Measurements from ENCODE around the gene RC3H2. TPM values are rescaled to one million over a fixed set of nuclear protein-coding genes. Genes with fewer than 3 reads are reported as not detected.
"Not testable (repeated sequence)": the region's sequence is repeated elsewhere in the genome, so short reads cannot be mapped to it uniquely, and the experiment has no call there.

RC3H2 gene
- total RNA-seq, 5 donors from 2014 or later (not counting 1 experiment from before 2014, with no cell fraction given) = 45.3 to 76.0 (median 59.8) TPM

DNA sequence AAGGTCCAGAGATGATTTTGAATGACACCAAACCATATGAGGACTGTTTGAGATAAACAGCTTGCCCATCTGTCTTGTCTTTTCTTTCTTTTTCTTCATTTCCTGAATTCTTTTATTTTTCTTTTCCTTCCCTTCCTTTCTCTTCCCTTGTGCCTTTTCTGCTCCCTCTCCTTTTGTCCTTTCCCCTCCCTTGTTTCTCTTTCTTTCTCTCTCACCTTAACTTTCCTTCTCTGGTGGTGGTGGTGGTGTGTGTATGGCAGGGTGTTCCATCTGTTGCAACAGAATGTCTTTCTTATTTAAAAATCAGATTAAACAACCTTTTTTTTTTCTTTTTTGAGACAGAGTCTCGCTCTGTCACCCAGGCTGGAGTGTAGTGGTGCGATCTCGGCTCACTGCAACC is 73.0 kb downstream of the RC3H2 start:
- H3K4me1 Mint-ChIP-seq = peaks cover 19 to 24% (median 22%) of the 10 kb centered on the region in 3 donors
- H3K9me3 Mint-ChIP-seq = no peaks in the 10 kb centered on the region
- no peaks in the 10 kb centered on the region for H3K27me3 Mint-ChIP-seq
- ChIA-PET CTCF (no interaction called here), POLR2A (no interaction called here)
- H3K27ac ChIP-seq (ENCODE audit: low read length) = no peak overlapping the region
- DNase-seq (no peak), ATAC-seq (replicated peaks in 1 of 4) (no peak)
- no peaks in the 10 kb centered on the region for H3K36me3 Mint-ChIP-seq
- H3K4me3 Mint-ChIP-seq = no peak overlapping the region
- H3K27me3 ChIP-seq (replicated peaks in 1 of 2; ENCODE audit: control insufficient read depth in 2 of 2, extremely low read depth in 1 of 2, insufficient read depth in 2 of 2, low read length in 1 of 2) = no peaks in the 10 kb centered on the region
- WGBS (ENCODE audit: insufficient coverage) = 80% methylated on average over 2 of the region's 3 CpGs
- H3K4me3 ChIP-seq (ENCODE audit: control insufficient read depth in 1 of 2, extremely low read depth in 1 of 2, low read length in 1 of 2) = no peak overlapping the region
- no peak overlapping the region for H3K27ac Mint-ChIP-seq
- H3K36me3 ChIP-seq (ENCODE audit: control insufficient read depth in 2 of 2, extremely low read depth in 1 of 2, insufficient read depth in 1 of 2, low read length in 1 of 2) = no peaks in the 10 kb centered on the region
- peaks cover 9 to 25% of the 10 kb centered on the region in 2 experiments for H3K4me1 ChIP-seq (ENCODE audit: control insufficient read depth in 1 of 2, extremely low read depth in 1 of 2, insufficient read depth in 2 of 2, low read length in 2 of 2)
- H3K9me3 ChIP-seq = no peaks in the 10 kb centered on the region

- H3K27ac ChIP-seq (ENCODE audit: low read length) = peak overlapping the region; percentile 87
- H3K4me1 Mint-ChIP-seq = peaks cover 34 to 37% (median 35%) of the 10 kb centered on the region in 3 donors
- ATAC-seq (replicated peaks in 1 of 4) = not testable (repeated sequence)
Observed at GRCh38 chr9:122828965-122829284, 76.2 kb downstream of the RC3H2 start.

DNA sequence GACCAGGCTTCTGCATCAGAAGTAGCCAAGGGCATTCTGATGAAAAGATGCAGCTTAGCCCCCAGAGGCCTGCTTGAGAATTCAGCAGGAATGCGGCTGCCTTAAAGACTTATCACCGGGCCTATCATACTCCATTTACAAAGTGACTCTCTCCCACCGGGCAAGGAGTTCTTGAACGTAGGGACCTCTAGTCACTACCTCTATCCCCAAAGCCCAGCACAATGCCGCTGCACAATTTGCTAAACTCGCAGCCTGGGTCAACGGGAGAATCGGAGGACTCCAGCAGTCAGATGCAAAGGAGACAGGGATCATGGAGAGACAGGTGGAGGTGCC is 77.4 kb downstream of the RC3H2 start:
- Mint-ChIP-seq H3K27ac (peak overlapping the region; percentile 95 to 97), H3K9me3 (no peaks in the 10 kb centered on the region), H3K36me3 (peaks cover 12% of the 10 kb centered on the region), H3K27me3 (no peaks in the 10 kb centered on the region), H3K4me3 (peak overlapping the region; percentile 98 to 99 (median 99)), H3K4me1 (peaks cover 41 to 44% (median 42%) of the 10 kb centered on the region in 3 donors)
- ChIA-PET POLR2A (interaction anchor here in 1 of 2 donors (0.6 kb wide), 1 partner anchor 381 kb away, joined by 3 read pairs; no protein-coding TSS in a partner anchor), CTCF (interaction anchor here in 1 of 2 donors (0.6 to 1.2 kb wide), 3 partner anchors 17 to 1893 kb away, joined by 3 read pairs; partner anchors contain the start of gene RABGAP1)
- 4% methylated on average over 5 of the region's 8 CpGs for WGBS (ENCODE audit: insufficient coverage)
- H3K9me3 ChIP-seq = no peaks in the 10 kb centered on the region
- DNase-seq (no peak), ATAC-seq (replicated peaks in 1 of 4) (peak in 3 of 4 experiments; percentile 2 to 4 (median 2))
- H3K27ac ChIP-seq (ENCODE audit: low read length) = peak overlapping the region; percentile 87
- peaks cover 9 to 30% of the 10 kb centered on the region in 2 experiments for H3K4me1 ChIP-seq (ENCODE audit: control insufficient read depth in 1 of 2, extremely low read depth in 1 of 2, insufficient read depth in 2 of 2, low read length in 2 of 2)
- peaks cover 0 to 23% of the 10 kb centered on the region in 2 donors for H3K36me3 ChIP-seq (ENCODE audit: control insufficient read depth in 2 of 2, extremely low read depth in 1 of 2, insufficient read depth in 1 of 2, low read length in 1 of 2)
- H3K4me3 ChIP-seq (ENCODE audit: control insufficient read depth in 1 of 2, extremely low read depth in 1 of 2, low read length in 1 of 2) = peak overlapping the region; percentile 90 to 100
- H3K27me3 ChIP-seq (replicated peaks in 1 of 2; ENCODE audit: control insufficient read depth in 2 of 2, extremely low read depth in 1 of 2, insufficient read depth in 2 of 2, low read length in 1 of 2) = no peaks in the 10 kb centered on the region

More at GRCh38 chr9:122828965-122829284, 76.2 kb downstream of the RC3H2 start:
- H3K9me3 Mint-ChIP-seq; POLR2A ChIA-PET; H3K36me3 Mint-ChIP-seq; H3K27me3 Mint-ChIP-seq; H3K9me3 ChIP-seq; H3K27me3 ChIP-seq (replicated peaks in 1 of 2; ENCODE audit: control insufficient read depth in 2 of 2, extremely low read depth in 1 of 2, insufficient read depth in 2 of 2, low read length in 1 of 2); DNase-seq: not testable (repeated sequence)
- H3K27ac Mint-ChIP-seq = peak overlapping the region; percentile 95 to 97
- Histone ChIP-seq H3K4me3 (ENCODE audit: control insufficient read depth in 1 of 2, extremely low read depth in 1 of 2, low read length in 1 of 2) (peak overlapping the region; percentile 90 to 100), H3K4me1 (ENCODE audit: control insufficient read depth in 1 of 2, extremely low read depth in 1 of 2, insufficient read depth in 2 of 2, low read length in 2 of 2) (peaks cover 9 to 30% of the 10 kb centered on the region in 2 experiments), H3K36me3 (ENCODE audit: control insufficient read depth in 2 of 2, extremely low read depth in 1 of 2, insufficient read depth in 1 of 2, low read length in 1 of 2) (peaks cover 0 to 16% of the 10 kb centered on the region in 2 donors)
- 26% methylated on average over 6 of the region's 18 CpGs for WGBS (ENCODE audit: insufficient coverage)
- CTCF ChIA-PET = interaction anchor here in 1 of 2 donors (0.9 to 1.2 kb wide), 2 partner anchors 20 to 112 kb away, joined by 3 read pairs; partner anchors contain the start of gene RABGAP1
- H3K4me3 Mint-ChIP-seq = peak overlapping the region; percentile 98 to 99 (median 99)

GRCh38 chr9:122822938-122823337 is 82.2 kb downstream of the RC3H2 start:
- Histone ChIP-seq H3K36me3 (ENCODE audit: control insufficient read depth in 2 of 2, extremely low read depth in 1 of 2, insufficient read depth in 1 of 2, low read length in 1 of 2) (peaks cover 0 to 51% of the 10 kb centered on the region in 2 donors), H3K9me3 (no peaks in the 10 kb centered on the region), H3K4me1 (ENCODE audit: control insufficient read depth in 1 of 2, extremely low read depth in 1 of 2, insufficient read depth in 2 of 2, low read length in 2 of 2) (peaks cover 9 to 34% of the 10 kb centered on the region in 2 experiments), H3K27ac (ENCODE audit: low read length) (no peak overlapping the region), H3K4me3 (ENCODE audit: control insufficient read depth in 1 of 2, extremely low read depth in 1 of 2, low read length in 1 of 2) (no peak overlapping the region), H3K27me3 (replicated peaks in 1 of 2; ENCODE audit: control insufficient read depth in 2 of 2, extremely low read depth in 1 of 2, insufficient read depth in 2 of 2, low read length in 1 of 2) (no peaks in the 10 kb centered on the region)
- Mint-ChIP-seq H3K9me3 (no peaks in the 10 kb centered on the region), H3K4me1 (peaks cover 63 to 71% (median 69%) of the 10 kb centered on the region in 3 donors), H3K4me3 (no peak overlapping the region), H3K27ac (peak overlapping the region; percentile 36 to 47), H3K36me3 (peaks cover 39% of the 10 kb centered on the region), H3K27me3 (no peaks in the 10 kb centered on the region)
- CTCF ChIA-PET = no interaction called here
- DNase-seq (no peak), ATAC-seq (replicated peaks in 1 of 4) (no peak)
- WGBS (ENCODE audit: insufficient coverage) = no CpG with 5 or more reads among the region's 4 CpGs
- POLR2A ChIA-PET = no interaction called here

DNA sequence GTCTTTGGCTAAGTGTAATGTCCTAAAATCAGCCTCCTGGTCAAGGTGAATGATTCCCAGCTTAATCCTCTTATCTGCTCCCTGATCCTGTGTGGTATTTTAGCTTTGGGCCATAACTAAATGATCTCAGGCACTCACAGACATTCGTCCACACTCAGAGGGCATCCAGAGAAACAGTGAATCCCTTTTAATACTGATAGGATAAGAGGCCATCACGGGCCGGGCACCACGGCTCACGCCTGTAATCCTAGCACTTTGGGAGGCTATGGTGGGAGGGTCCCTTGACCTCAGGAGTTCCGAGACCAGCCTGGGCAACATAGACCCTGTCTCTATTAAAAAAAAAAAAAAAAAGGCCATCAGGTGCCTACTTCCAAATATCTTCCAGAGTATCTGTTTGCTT is 83.1 kb downstream of the RC3H2 start:
- no peaks in the 10 kb centered on the region for H3K27me3 ChIP-seq (replicated peaks in 1 of 2; ENCODE audit: control insufficient read depth in 2 of 2, extremely low read depth in 1 of 2, insufficient read depth in 2 of 2, low read length in 1 of 2)
- ChIA-PET CTCF (interaction anchor here in 1 of 2 donors (0.6 kb wide), 1 partner anchor 289 kb away, joined by 3 read pairs; no protein-coding TSS in a partner anchor), POLR2A (no interaction called here)
- peaks cover 6 to 26% of the 10 kb centered on the region in 2 experiments for H3K4me1 ChIP-seq (ENCODE audit: control insufficient read depth in 1 of 2, extremely low read depth in 1 of 2, insufficient read depth in 2 of 2, low read length in 2 of 2)
- DNase-seq = no peak
- Mint-ChIP-seq H3K27ac (peak overlapping the region; percentile 76 to 82), H3K4me1 (peaks cover 54 to 68% (median 65%) of the 10 kb centered on the region in 3 donors), H3K27me3 (no peaks in the 10 kb centered on the region), H3K36me3 (peaks cover 39% of the 10 kb centered on the region), H3K4me3 (no peak overlapping the region), H3K9me3 (no peaks in the 10 kb centered on the region)
- ATAC-seq (replicated peaks in 1 of 4) = no peak
- no CpG with 5 or more reads among the region's 6 CpGs for WGBS (ENCODE audit: insufficient coverage)
- H3K27ac ChIP-seq (ENCODE audit: low read length) = no peak overlapping the region
- H3K9me3 ChIP-seq = no peaks in the 10 kb centered on the region
- no peak overlapping the region for H3K4me3 ChIP-seq (ENCODE audit: control insufficient read depth in 1 of 2, extremely low read depth in 1 of 2, low read length in 1 of 2)
- H3K36me3 ChIP-seq (ENCODE audit: control insufficient read depth in 2 of 2, extremely low read depth in 1 of 2, insufficient read depth in 1 of 2, low read length in 1 of 2) = peaks cover 0 to 54% of the 10 kb centered on the region in 2 donors

DNA sequence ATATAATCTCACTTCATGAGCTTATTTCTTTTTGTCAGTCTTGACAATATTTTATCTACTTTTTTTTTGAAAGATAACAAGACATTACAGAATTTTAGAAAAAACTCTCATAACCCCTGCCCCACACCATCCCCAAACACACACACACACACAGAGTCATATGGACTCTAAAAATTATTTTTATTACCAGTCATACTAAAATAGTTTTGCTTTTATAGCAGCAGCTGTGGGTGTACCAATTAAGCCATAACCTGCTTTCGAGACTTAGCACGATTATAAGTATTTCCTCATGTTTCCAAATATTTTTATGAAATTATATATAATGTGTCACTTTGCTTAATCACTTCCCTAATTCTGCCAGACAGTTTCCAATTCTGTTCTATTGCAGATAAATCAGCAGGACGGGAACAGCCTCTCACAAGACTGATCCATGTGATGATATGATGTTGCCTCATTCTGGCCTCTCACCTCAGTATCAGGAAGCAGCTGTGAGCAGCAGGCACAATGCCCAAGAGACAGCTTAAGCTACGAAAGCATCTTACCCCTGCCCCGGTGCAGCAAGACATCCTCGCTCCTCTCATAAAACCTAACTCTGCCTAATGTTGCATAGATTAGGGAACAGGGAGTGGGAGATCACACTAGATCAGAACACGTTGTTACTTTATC is 83.7 kb downstream of the RC3H2 start:
- ATAC-seq (replicated peaks in 1 of 4) (no peak), DNase-seq (no peak)
- POLR2A ChIA-PET = interaction anchor here in 1 of 2 donors (0.6 kb wide), 1 partner anchor 358 kb away, joined by 3 read pairs; no protein-coding TSS in a partner anchor
- no peaks in the 10 kb centered on the region for H3K9me3 Mint-ChIP-seq
- Histone ChIP-seq H3K27ac (ENCODE audit: low read length) (no peak overlapping the region), H3K36me3 (ENCODE audit: control insufficient read depth in 2 of 2, extremely low read depth in 1 of 2, insufficient read depth in 1 of 2, low read length in 1 of 2) (peaks cover 0 to 52% of the 10 kb centered on the region in 2 donors), H3K27me3 (replicated peaks in 1 of 2; ENCODE audit: control insufficient read depth in 2 of 2, extremely low read depth in 1 of 2, insufficient read depth in 2 of 2, low read length in 1 of 2) (no peaks in the 10 kb centered on the region), H3K4me3 (ENCODE audit: control insufficient read depth in 1 of 2, extremely low read depth in 1 of 2, low read length in 1 of 2) (no peak overlapping the region), H3K9me3 (no peaks in the 10 kb centered on the region), H3K4me1 (ENCODE audit: control insufficient read depth in 1 of 2, extremely low read depth in 1 of 2, insufficient read depth in 2 of 2, low read length in 2 of 2) (peaks cover 4 to 25% of the 10 kb centered on the region in 2 experiments)
- peaks cover 39% of the 10 kb centered on the region for H3K36me3 Mint-ChIP-seq
- CTCF ChIA-PET = interaction anchor here in 1 of 2 donors (0.6 to 1.1 kb wide), 2 partner anchors 14 to 289 kb away, joined by 3 read pairs; no protein-coding TSS in a partner anchor
- peaks cover 51 to 68% (median 64%) of the 10 kb centered on the region in 3 donors for H3K4me1 Mint-ChIP-seq
- 33% methylated on average over 1 of the region's 7 CpGs for WGBS (ENCODE audit: insufficient coverage)
- peak overlapping the region; percentile 82 to 87 for H3K27ac Mint-ChIP-seq
- H3K27me3 Mint-ChIP-seq = no peaks in the 10 kb centered on the region
- H3K4me3 Mint-ChIP-seq = no peak overlapping the region
